IPS-18a (cell line): ENCODE results near the gene OS9.
A peak's percentile ranks its signal among the peaks of the same experiment; 100 is the strongest.

Experiments
- H3K27ac ChIP-seq: one replicate; pipeline ENCODE4 v1.5.1; 2013; ENCODE audit warnings: low read length
- H3K27me3 ChIP-seq: one replicate; pipeline ENCODE4 v1.6.1; 2013; ENCODE audit warnings: mild to moderate bottlenecking, low read length; ENCODE audit not compliant: control insufficient read depth, insufficient read depth
- H3K36me3 ChIP-seq: one replicate; pipeline ENCODE4 v1.6.1; 2013; ENCODE audit warnings: low read depth, low read length; ENCODE audit not compliant: control insufficient read depth
- H3K4me1 ChIP-seq: one replicate; pipeline ENCODE4 v1.6.1; 2013; ENCODE audit warnings: low read depth, low read length; ENCODE audit not compliant: control insufficient read depth
- H3K4me3 ChIP-seq: one replicate; pipeline ENCODE4 v1.5.1; 2013; ENCODE audit warnings: low read length
- H3K9ac ChIP-seq: one replicate; pipeline ENCODE4 v1.6.1; 2013; ENCODE audit warnings: mild to moderate bottlenecking, low read length, moderate library complexity
- H3K9me3 ChIP-seq: one replicate; pipeline ENCODE4 v1.6.1; 2013; ENCODE audit warnings: low read depth, low read length; ENCODE audit not compliant: control insufficient read depth

Gene OS9

DNA sequence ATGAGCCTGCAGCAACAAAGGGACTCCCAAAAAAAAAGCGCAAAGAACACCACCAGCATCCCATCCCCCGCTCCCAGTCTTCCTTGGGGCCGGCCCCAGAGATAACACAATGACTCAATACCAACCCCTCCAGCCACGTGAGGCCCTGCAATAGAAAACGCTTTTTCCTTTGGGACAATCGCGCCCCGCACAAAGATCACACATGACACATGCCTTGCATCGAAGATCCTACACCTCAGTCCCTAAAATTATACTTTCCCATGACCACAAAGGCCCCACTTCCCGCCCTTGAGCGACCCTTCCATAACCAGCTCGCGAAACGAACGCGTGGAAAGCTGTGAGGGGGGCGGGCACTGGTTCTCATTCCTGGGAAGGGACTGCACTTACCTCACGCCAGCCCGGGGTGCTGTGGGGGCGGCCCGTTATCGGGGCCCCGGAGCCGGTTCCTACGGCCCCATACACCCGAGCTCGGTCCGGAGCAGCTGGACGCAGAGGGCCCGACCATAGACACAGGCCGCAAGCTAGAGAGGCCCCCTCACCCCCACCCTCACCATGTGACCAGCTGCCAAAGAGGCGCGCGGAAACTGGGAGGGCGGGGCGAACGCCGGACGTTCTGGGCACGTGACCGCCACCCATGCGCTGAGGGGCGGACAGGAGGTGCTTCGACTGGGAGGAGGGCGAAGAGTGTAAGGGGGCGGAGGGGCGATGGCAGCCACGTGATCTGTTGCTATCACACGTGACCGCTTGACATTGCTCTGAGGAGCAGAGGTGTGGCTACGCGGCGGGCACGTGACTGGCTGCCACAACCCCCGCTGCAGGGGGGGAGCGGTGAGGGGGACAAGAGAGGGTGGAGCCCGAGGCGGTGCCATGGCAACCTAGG, 58.1 kb downstream of the OS9 start, which contains the start of gene CDK4:
Gene CDK4, minus strand, starts transcription at position 523 of the 880 bp plus-strand sequence. CDS start 593 bp downstream, outside the sequence.
- peak within 1 kb of the TSS; percentile 88 for H3K27ac ChIP-seq
- H3K36me3 ChIP-seq: peaks cover 33% of the 10 kb centered on the region
- peaks cover 17% of the 10 kb centered on the region for H3K4me1 ChIP-seq

GRCh38 chr12:57752668-57753000, 58.7 kb downstream of the OS9 start:
- H3K27ac ChIP-seq: no peak overlapping the region
- peaks cover 27% of the 10 kb centered on the region for H3K36me3 ChIP-seq
- H3K4me1 ChIP-seq: peaks cover 17% of the 10 kb centered on the region
- H3K4me3 ChIP-seq: peak overlapping the region; percentile 43
- H3K27me3 ChIP-seq: peaks cover 41% of the 10 kb centered on the region
- no peaks in the 10 kb centered on the region for H3K9me3 ChIP-seq
- H3K9ac ChIP-seq: no peak overlapping the region

More for the DNA sequence above, 58.1 kb downstream of the OS9 start, which contains the start of gene CDK4:
- H3K9me3 ChIP-seq: no peaks in the 10 kb centered on the region
- peak within 1 kb of the TSS; percentile 100 for H3K9ac ChIP-seq
- H3K27me3 ChIP-seq: peaks cover 35% of the 10 kb centered on the region
- peak within 1 kb of the TSS; percentile 99 for H3K4me3 ChIP-seq

DNA sequence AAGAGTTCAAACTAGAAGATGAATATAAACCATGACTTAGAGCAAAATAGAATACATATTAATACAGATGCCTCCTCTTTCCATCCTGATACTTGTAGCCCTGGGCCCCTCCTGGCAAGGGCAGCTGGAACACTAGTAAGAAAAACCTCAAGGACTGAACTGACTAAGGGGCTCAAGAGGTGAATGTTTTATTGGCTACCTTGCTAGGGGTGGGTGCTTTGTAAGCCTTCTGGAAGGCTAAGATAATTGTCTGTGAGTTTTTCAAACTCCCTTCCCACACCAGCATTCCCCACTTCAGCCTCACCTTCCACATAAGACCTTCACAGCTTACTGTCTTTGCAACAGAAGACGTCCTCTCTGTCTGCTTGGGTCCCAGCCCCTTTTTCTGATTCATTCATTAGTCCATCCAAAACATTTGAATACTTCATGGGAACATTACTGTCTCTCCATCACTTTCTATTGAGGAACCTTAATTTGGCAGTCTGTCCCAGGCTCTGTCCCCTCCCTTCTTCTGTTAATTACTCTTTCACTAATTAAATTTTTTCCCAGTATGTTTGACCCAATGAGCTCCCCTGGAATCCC, 59.9 kb downstream of the OS9 start:
- H3K27ac ChIP-seq: no peak overlapping the region
- H3K4me1 ChIP-seq: peaks cover 17% of the 10 kb centered on the region
- peaks cover 44% of the 10 kb centered on the region for H3K27me3 ChIP-seq
- peak overlapping the region; percentile 74 for H3K4me3 ChIP-seq
- no peak overlapping the region for H3K9ac ChIP-seq
- no peaks in the 10 kb centered on the region for H3K9me3 ChIP-seq
- H3K36me3 ChIP-seq: peaks cover 18% of the 10 kb centered on the region

- Histone ChIP-seq H3K36me3 (peaks cover 10% of the 10 kb centered on the region), H3K4me1 (peaks cover 17% of the 10 kb centered on the region), H3K9ac (no peak within 1 kb of the TSS), H3K27me3 (peaks cover 44% of the 10 kb centered on the region), H3K4me3 (peak within 1 kb of the TSS; percentile 74), H3K27ac (no peak within 1 kb of the TSS), H3K9me3 (no peaks in the 10 kb centered on the region)
These were observed 60.7 kb downstream of the OS9 start, which contains the start of gene MARCHF9 for GRCh38 chr12:57754411-57755193. Gene MARCHF9, plus strand, starts transcription at chr12:57755103. Its CDS starts 426 bp downstream, at chr12:57755529.

DNA sequence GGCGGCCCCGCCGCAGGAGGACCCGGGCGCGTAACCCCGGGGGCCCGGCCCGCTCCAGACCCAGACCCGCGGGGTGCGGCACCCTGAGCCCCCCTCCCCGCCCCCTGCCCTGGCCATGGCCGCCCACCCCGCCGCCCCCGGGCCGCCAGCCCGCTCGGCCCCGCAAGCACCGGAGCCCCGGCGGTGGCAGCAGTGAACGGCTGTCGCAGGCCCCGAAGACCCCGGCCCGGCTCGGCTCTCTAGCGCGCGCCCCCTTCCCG, 61.2 kb downstream of the OS9 start:
- no peak overlapping the region for H3K4me3 ChIP-seq
- peaks cover 17% of the 10 kb centered on the region for H3K4me1 ChIP-seq
- H3K9ac ChIP-seq: no peak overlapping the region
- no peak overlapping the region for H3K27ac ChIP-seq
- H3K27me3 ChIP-seq: peaks cover 44% of the 10 kb centered on the region
- no peaks in the 10 kb centered on the region for H3K9me3 ChIP-seq
- peaks cover 8% of the 10 kb centered on the region for H3K36me3 ChIP-seq

- no peak overlapping the region for H3K9ac ChIP-seq
- H3K27me3 ChIP-seq: peaks cover 44% of the 10 kb centered on the region
- H3K27ac ChIP-seq: no peak overlapping the region
- H3K36me3 ChIP-seq: peaks cover 2% of the 10 kb centered on the region
- no peaks in the 10 kb centered on the region for H3K9me3 ChIP-seq
- peak overlapping the region; percentile 48 for H3K4me3 ChIP-seq
- H3K4me1 ChIP-seq: peaks cover 17% of the 10 kb centered on the region
These were observed 61.8 kb downstream of the OS9 start for GRCh38 chr12:57755454-57756372.

GRCh38 chr12:57756406-57757341, 62.7 kb downstream of the OS9 start:
- peaks cover 44% of the 10 kb centered on the region for H3K27me3 ChIP-seq
- H3K4me3 ChIP-seq: peak overlapping the region; percentile 48
- H3K27ac ChIP-seq: no peak overlapping the region
- H3K9me3 ChIP-seq: no peaks in the 10 kb centered on the region
- no peak overlapping the region for H3K9ac ChIP-seq
- H3K36me3 ChIP-seq: no peaks in the 10 kb centered on the region
- H3K4me1 ChIP-seq: peaks cover 17% of the 10 kb centered on the region

- Histone ChIP-seq H3K27me3 (peaks cover 47% of the 10 kb centered on the region), H3K36me3 (no peaks in the 10 kb centered on the region), H3K4me3 (no peak overlapping the region), H3K27ac (no peak overlapping the region), H3K9ac (no peak overlapping the region), H3K4me1 (peaks cover 14% of the 10 kb centered on the region), H3K9me3 (no peaks in the 10 kb centered on the region)
These were observed 63.8 kb downstream of the OS9 start for GRCh38 chr12:57757771-57758170.

- H3K9me3 ChIP-seq: no peaks in the 10 kb centered on the region
- H3K27me3 ChIP-seq: peaks cover 47% of the 10 kb centered on the region
- no peak overlapping the region for H3K9ac ChIP-seq
- H3K27ac ChIP-seq: no peak overlapping the region
- no peaks in the 10 kb centered on the region for H3K36me3 ChIP-seq
- no peak overlapping the region for H3K4me3 ChIP-seq
- peaks cover 11% of the 10 kb centered on the region for H3K4me1 ChIP-seq
These were observed 64.8 kb downstream of the OS9 start for GRCh38 chr12:57758552-57759359.
